IMR-90 (cell line): ENCODE data around the gene AREL1. TPM values are rescaled to one million over a fixed set of nuclear protein-coding genes. Genes with fewer than 3 reads are reported as not detected.
"Not testable (repeated sequence)": the region's sequence is repeated elsewhere in the genome, so short reads cannot be mapped to it uniquely, and the experiment has no call there.

Experiments used
- ATAC-seq: fragments of 200-7000 bp; cut with Tn5 transposase; 2 replicates; pipeline ENCODE4 v1.9.1; 2020; ENCODE audit warnings: low read depth, mild to moderate bottlenecking, moderate library complexity
- BruUV-seq: library from RNA; stranded (reverse); fragments of 400-500 nt; replicated peaks from 2 replicates; lab custom pipeline; 2021; lab: Mats Ljungman, UMichigan
- CTCF ChIA-PET: fragments of 300-600 bp; formaldehyde crosslinking; extraction: SDS; loops from one replicate; lab custom pipeline; 2021; ENCODE audit warnings: antibody characterized with exemption; lab: Yijun Ruan, JAX
- POLR2A ChIA-PET: fragments of 300-600 bp; sonication (Branson Sonifier 250); formaldehyde crosslinking; loops from one replicate; lab custom pipeline; 2022; ENCODE audit warnings: antibody characterized with exemption; ENCODE audit not compliant: unreplicated experiment; lab: Charles Lee
- DNase-seq: peaks from one replicate; pipeline ENCODE4 v3.0.0; 2013
- H2AFZ ChIP-seq: replicated peaks from 2 replicates; pipeline ENCODE3; 2013; ENCODE audit warnings: low read length, mild to moderate bottlenecking; ENCODE audit not compliant: poor library complexity
- H2AK5ac ChIP-seq: 2 replicates; pipeline ENCODE4 v1.6.1; 2013; ENCODE audit warnings: low read depth, low read length, inconsistent platforms
- H2AK9ac ChIP-seq: replicated peaks from 2 replicates; pipeline ENCODE3; 2013; ENCODE audit warnings: mild to moderate bottlenecking, low read depth, low read length, moderate library complexity; ENCODE audit not compliant: poor library complexity
- H2BK120ac ChIP-seq: 2 replicates; pipeline ENCODE4 v1.6.1; 2013; ENCODE audit warnings: low read depth, low read length, inconsistent platforms
- H2BK15ac ChIP-seq: 3 replicates; pipeline ENCODE4 v1.6.1; 2013; ENCODE audit warnings: low read depth, low read length, inconsistent platforms
- H2BK20ac ChIP-seq: 2 replicates; pipeline ENCODE4 v1.6.1; 2013; ENCODE audit warnings: low read depth, mild to moderate bottlenecking, inconsistent platforms, low read length, moderate library complexity
- H2BK5ac ChIP-seq: 2 replicates; pipeline ENCODE4 v1.6.1; 2013; ENCODE audit warnings: mild to moderate bottlenecking, low read depth, low read length, inconsistent platforms; ENCODE audit not compliant: poor library complexity, severe bottlenecking
- H3K14ac ChIP-seq: replicated peaks from 2 replicates; pipeline ENCODE4 v1.6.1; 2013; ENCODE audit warnings: low read depth, low read length, inconsistent platforms
- H3K18ac ChIP-seq: 2 replicates; pipeline ENCODE4 v1.6.1; 2013; ENCODE audit warnings: low read depth, low read length, control low read depth
- H3K23ac ChIP-seq: 2 replicates; pipeline ENCODE4 v1.6.1; 2013; ENCODE audit warnings: low read depth, low read length, inconsistent platforms
- H3K27ac ChIP-seq: 2 replicates; pipeline ENCODE4 v1.5.1; 2013; ENCODE audit warnings: mild to moderate bottlenecking, control low read depth, low read length; ENCODE audit not compliant: insufficient read depth
- H3K27me3 ChIP-seq: 2 replicates; pipeline ENCODE4 v1.6.1; 2013; ENCODE audit warnings: low read length; ENCODE audit not compliant: control insufficient read depth, insufficient read depth
- H3K36me3 ChIP-seq: 2 replicates; pipeline ENCODE4 v1.6.1; 2013; ENCODE audit warnings: low read length, mixed read lengths; ENCODE audit not compliant: control insufficient read depth, insufficient read depth
- H3K4ac ChIP-seq: 2 replicates; pipeline ENCODE4 v1.6.1; 2013; ENCODE audit warnings: low read depth, low read length, inconsistent platforms
- H3K4me1 ChIP-seq: 2 replicates; pipeline ENCODE4 v1.6.1; 2013; ENCODE audit warnings: low read length, mixed read lengths; ENCODE audit not compliant: control insufficient read depth, insufficient read depth
- H3K4me2 ChIP-seq: 2 replicates; pipeline ENCODE4 v1.6.1; 2013; ENCODE audit warnings: low read depth, mild to moderate bottlenecking, control low read depth, low read length, moderate library complexity
- H3K4me3 ChIP-seq: 2 replicates; pipeline ENCODE4 v1.5.1; 2013; ENCODE audit warnings: low read depth, mild to moderate bottlenecking, control low read depth, low read length, moderate library complexity; ENCODE audit not compliant: insufficient read depth
- H3K56ac ChIP-seq: 2 replicates; pipeline ENCODE4 v1.6.1; 2013; ENCODE audit warnings: low read length, inconsistent platforms; ENCODE audit not compliant: insufficient read depth; ENCODE audit errors: extremely low read depth
- H3K79me1 ChIP-seq, 2 experiments: 2 replicates each; pipeline ENCODE4 v1.6.1; 2013; ENCODE audit warnings: low read length in 2 of 2, inconsistent platforms in 1 of 2, low read depth in 1 of 2
- H3K9ac ChIP-seq: 2 replicates; pipeline ENCODE4 v1.6.1; 2013; ENCODE audit warnings: low read depth, low read length, control low read depth
- H3K9me1 ChIP-seq: 2 replicates; pipeline ENCODE4 v1.6.1; 2013; ENCODE audit warnings: low read length, inconsistent platforms; ENCODE audit not compliant: insufficient read depth
- H3K9me3 ChIP-seq: 2 replicates; pipeline ENCODE4 v1.6.1; 2013; ENCODE audit warnings: low read length; ENCODE audit not compliant: control insufficient read depth, insufficient read depth
- H4K20me1 ChIP-seq: 2 replicates; pipeline ENCODE4 v1.6.1; 2013; ENCODE audit warnings: low read length, inconsistent platforms; ENCODE audit not compliant: insufficient read depth
- H4K5ac ChIP-seq: 2 replicates; pipeline ENCODE4 v1.6.1; 2013; ENCODE audit warnings: mild to moderate bottlenecking, low read depth, low read length, control low read depth
- H4K8ac ChIP-seq, 2 experiments: 2 replicates each; pipeline ENCODE4 v1.6.1; 2013; ENCODE audit warnings: low read depth in 2 of 2, low read length in 2 of 2, control low read depth in 1 of 2, inconsistent platforms in 1 of 2
- H4K91ac ChIP-seq: 2 replicates; pipeline ENCODE4 v1.6.1; 2013; ENCODE audit warnings: low read depth, low read length, inconsistent platforms; ENCODE audit not compliant: insufficient read depth
- MAZ ChIP-seq: IDR thresholded peaks from 2 replicates; pipeline ENCODE4 v1.6.1; 2012; ENCODE audit warnings: low read depth, mild to moderate bottlenecking, low read length, improper control_type of control experiment, moderate library complexity, borderline replicate concordance
- POLR2A ChIP-seq: IDR thresholded peaks from 2 replicates; pipeline ENCODE4 v1.6.1; 2012; ENCODE audit warnings: mild to moderate bottlenecking, low read depth, low read length
- RFX5 ChIP-seq: IDR thresholded peaks from 2 replicates; pipeline ENCODE4 v1.8.0; 2012; ENCODE audit warnings: low read depth, mild to moderate bottlenecking, low read length, moderate library complexity
- WGBS, 2 experiments: methylation state at CpG; one replicate each; pipeline versions ENCODE4 v1.1.5 to v1.1.7; 2013; ENCODE audit warnings: missing lambda C conversion rate in 2 of 2; ENCODE audit not compliant: insufficient read length in 1 of 2; ENCODE audit errors: extremely low coverage in 2 of 2; 5-methylcytosine and 5-hydroxymethylcytosine counted together
- dilution Hi-C: fragments of 300-500 bp; cut with HindIII; formaldehyde crosslinking; loops from one replicate; pipeline ENCODE4 v1.14.3; 2018; ENCODE audit warnings: low sequenced_read_pairs; ENCODE audit not compliant: unreplicated experiment
- in situ Hi-C: fragments of 300-500 bp; cut with MboI; formaldehyde crosslinking; loops from 3 replicates; pipeline ENCODE4 v1.14.3; 2019; ENCODE audit warnings: low sequenced_read_pairs, inconsistent platforms, mixed read lengths
- intact Hi-C: fragments of 100-400 bp; cut with micrococcal nuclease; formaldehyde crosslinking; loops from 2 replicates; pipeline ENCODE4 v1.10.0; 2022
- polyA plus RNA-seq, 3 experiments: library from polyadenylated mRNA; depleted of rRNA; stranded (reverse); fragments of >200 nt; gene quantifications; 2 replicates each; pipeline ENCODE4 v1.2.3, GENCODE V29; 2012; ENCODE audit warnings: low replicate concordance in 1 of 3
- total RNA-seq: library from RNA; depleted of rRNA; stranded (reverse); fragments of >200 nt; gene quantifications from 2 replicates; pipeline ENCODE4 v1.2.3, GENCODE V29; 2012
- TF ChIP-seq, protein P1 (sequence below): fragments of 150-350 bp; IDR thresholded peaks from 2 replicates; pipeline ENCODE4 v1.6.1; 2017; ENCODE audit warnings: mild to moderate bottlenecking, antibody characterized with exemption, low read length, low read depth

Gene AREL1
- total and polyA plus RNA-seq, 2 of the 4 experiments (the other 2 are of a cell fraction) = 30.0 to 39.3 TPM

DNA sequence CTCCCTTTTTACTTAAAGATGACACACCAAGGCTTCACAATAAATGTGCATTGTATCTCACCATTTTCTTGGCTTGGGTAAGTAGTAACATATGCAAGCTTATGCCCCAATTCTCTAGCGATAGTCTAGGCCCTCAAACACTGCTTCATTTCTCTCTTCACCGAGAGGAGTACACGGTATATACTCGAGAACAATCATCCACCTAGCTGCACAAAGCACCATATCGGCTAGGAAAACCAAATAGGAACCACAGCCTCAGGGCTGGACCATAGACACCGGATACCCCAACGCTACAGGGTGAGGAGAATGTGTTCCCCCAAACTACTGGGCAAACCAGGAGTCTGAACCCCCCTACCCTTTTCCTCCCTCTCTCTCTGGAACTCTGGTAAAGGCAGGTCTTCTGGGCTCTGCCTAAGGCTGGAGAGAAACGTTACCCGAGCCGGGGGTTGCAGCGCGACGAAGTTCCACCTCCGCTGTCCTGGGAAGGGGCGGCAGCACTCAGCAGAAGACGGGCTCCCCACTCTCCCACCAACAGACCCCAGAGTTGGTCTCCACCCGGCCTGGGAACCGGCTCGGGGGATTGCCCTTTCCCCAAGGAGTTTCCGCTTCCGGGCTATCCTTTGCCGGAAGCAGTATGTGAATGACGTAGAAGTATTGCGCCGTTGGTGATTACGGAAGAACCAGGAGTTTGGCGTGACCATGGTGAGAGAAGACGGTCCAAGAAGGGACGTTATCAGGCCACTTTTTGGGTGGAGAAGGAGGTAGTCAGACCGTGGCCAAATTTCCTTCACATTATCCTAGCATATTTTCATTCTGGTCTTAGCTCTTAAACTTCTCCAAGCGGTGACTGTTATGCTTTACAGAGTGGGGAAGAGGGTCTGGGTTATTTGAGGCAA lies at the start of gene AREL1, which contains the start of gene FCF1 (continued):
- TF ChIP-seq RFX5 (no peak), POLR2A (peak; percentile 75), MAZ (no peak)
- TF ChIP-seq, protein P1, sequence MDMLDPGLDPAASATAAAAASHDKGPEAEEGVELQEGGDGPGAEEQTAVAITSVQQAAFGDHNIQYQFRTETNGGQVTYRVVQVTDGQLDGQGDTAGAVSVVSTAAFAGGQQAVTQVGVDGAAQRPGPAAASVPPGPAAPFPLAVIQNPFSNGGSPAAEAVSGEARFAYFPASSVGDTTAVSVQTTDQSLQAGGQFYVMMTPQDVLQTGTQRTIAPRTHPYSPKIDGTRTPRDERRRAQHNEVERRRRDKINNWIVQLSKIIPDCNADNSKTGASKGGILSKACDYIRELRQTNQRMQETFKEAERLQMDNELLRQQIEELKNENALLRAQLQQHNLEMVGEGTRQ = no peak

GRCh38 chr14:74758505-74758904 lies 45.6 kb upstream of the AREL1 start:
- H4K5ac ChIP-seq, H3K56ac ChIP-seq, intact Hi-C loops, H3K23ac ChIP-seq, H3K14ac ChIP-seq, dilution Hi-C loops, H3K9me3 ChIP-seq, H3K4me3 ChIP-seq, H2AK5ac ChIP-seq, H3K9me1 ChIP-seq, H4K8ac ChIP-seq, H3K79me1 ChIP-seq, ATAC-seq, H2BK120ac ChIP-seq, H4K91ac ChIP-seq, H3K4ac ChIP-seq, H2BK15ac ChIP-seq, H2AFZ ChIP-seq, H3K18ac ChIP-seq, H2AK9ac ChIP-seq, H3K36me3 ChIP-seq, CTCF ChIA-PET, BruUV-seq, H2BK20ac ChIP-seq, H3K4me1 ChIP-seq, H2BK5ac ChIP-seq, H3K4me2 ChIP-seq, H3K27ac ChIP-seq, H4K20me1 ChIP-seq, H3K27me3 ChIP-seq, POLR2A ChIA-PET, DNase-seq, H3K9ac ChIP-seq, in situ Hi-C loops: not testable (repeated sequence)
- WGBS, 2 experiments = no CpG with 5 or more reads among the region's 5 CpGs
